Liver (tissue), 9 donors: ENCODE data around the gene NR2C1. TPM values are rescaled to one million over a fixed set of nuclear protein-coding genes. Genes with fewer than 3 reads are reported as not detected.

Source experiments
- DNase-seq: peaks from one replicate; pipeline ENCODE4 v3.0.0-alpha.2; 2017; ENCODE audit warnings: low spot score
- H3K27ac ChIP-seq, 2 donors: one replicate each; pipeline ENCODE4 v1.7.0; 2013; ENCODE audit warnings: inconsistent platforms in 2 of 2, low read length in 2 of 2, control low read depth in 1 of 2, low read depth in 1 of 2, mild to moderate bottlenecking in 1 of 2
- H3K27me3 ChIP-seq, 4 donors: one replicate each; pipeline versions ENCODE4 v1.6.1 to v1.7.0; 2013; ENCODE audit warnings: low read length in 3 of 4, inconsistent platforms in 1 of 4, mild to moderate bottlenecking in 1 of 4, moderate library complexity in 1 of 4; ENCODE audit not compliant: control insufficient read depth in 4 of 4, insufficient read depth in 4 of 4
- H3K36me3 ChIP-seq, 4 donors: one replicate each; pipeline versions ENCODE4 v1.6.1 to v1.7.0; 2013; ENCODE audit warnings: low read length in 3 of 4, mild to moderate bottlenecking in 3 of 4, low read depth in 1 of 4, moderate library complexity in 1 of 4; ENCODE audit not compliant: control insufficient read depth in 4 of 4, insufficient read depth in 3 of 4
- H3K4me1 ChIP-seq, 4 donors: one replicate each; pipeline versions ENCODE4 v1.6.1 to v1.7.0; 2013; ENCODE audit warnings: low read length in 3 of 4, mild to moderate bottlenecking in 3 of 4, moderate library complexity in 1 of 4; ENCODE audit not compliant: control insufficient read depth in 4 of 4, insufficient read depth in 4 of 4
- H3K4me3 ChIP-seq, 3 donors: one replicate each; pipeline versions ENCODE4 v1.6.1 to v1.7.0; 2013; ENCODE audit warnings: low read length in 3 of 3, control low read depth in 1 of 3, low read depth in 1 of 3, mild to moderate bottlenecking in 1 of 3
- H3K9ac ChIP-seq, 2 donors: one replicate each; pipeline ENCODE4 v1.7.0; 2013; ENCODE audit warnings: low read length in 2 of 2, mild to moderate bottlenecking in 2 of 2, moderate library complexity in 2 of 2, control low read depth in 1 of 2, low read depth in 1 of 2
- H3K9me3 ChIP-seq, 4 donors: one replicate each; pipeline versions ENCODE4 v1.6.1 to v1.7.0; 2013; ENCODE audit warnings: low read length in 3 of 4; ENCODE audit not compliant: control insufficient read depth in 4 of 4
- CTCF ChIP-seq: fragments of 150-350 bp; IDR thresholded peaks from 2 replicates; pipeline ENCODE4 v1.5.1; 2017; ENCODE audit warnings: improper control_type of control experiment, low read depth, low read length; ENCODE audit not compliant: missing input control
- EGR1 ChIP-seq, 2 donors: IDR thresholded peaks; 2 replicates each; pipeline ENCODE4 v1.6.1; 2016 to 2018; ENCODE audit warnings: antibody characterized with exemption in 2 of 2, low read depth in 2 of 2
- FOXA1 ChIP-seq: IDR thresholded peaks from 2 replicates; pipeline ENCODE4 v1.6.1; 2016; ENCODE audit warnings: antibody characterized with exemption
- FOXA2 ChIP-seq: IDR thresholded peaks from 2 replicates; pipeline ENCODE4 v1.6.1; 2016; ENCODE audit warnings: antibody characterized with exemption
- GABPA ChIP-seq, 2 donors: IDR thresholded peaks in 1 of 2; conservative IDR thresholded peaks in 1 of 2; 2 replicates each; pipeline ENCODE4 v1.6.1; 2016; ENCODE audit warnings: antibody characterized with exemption in 2 of 2, mild to moderate bottlenecking in 1 of 2, moderate library complexity in 1 of 2
- HNF4A ChIP-seq, 2 donors: conservative IDR thresholded peaks; 2 replicates each; pipeline ENCODE4 v1.6.1; 2016; ENCODE audit warnings: antibody characterized with exemption in 2 of 2, mild to moderate bottlenecking in 2 of 2
- HNF4G ChIP-seq: IDR thresholded peaks from 2 replicates; pipeline ENCODE4 v1.6.1; 2016; ENCODE audit warnings: antibody characterized with exemption
- JUND ChIP-seq, 2 donors: IDR thresholded peaks; 2 replicates each; pipeline ENCODE4 v1.6.1; 2016; ENCODE audit warnings: antibody characterized with exemption in 2 of 2
- MAX ChIP-seq: IDR thresholded peaks from 2 replicates; pipeline ENCODE4 v1.6.1; 2016; ENCODE audit warnings: antibody characterized with exemption
- NR2F2 ChIP-seq: IDR thresholded peaks from 2 replicates; pipeline ENCODE4 v1.6.1; 2016; ENCODE audit warnings: antibody characterized with exemption
- RAD21 ChIP-seq, 2 donors: IDR thresholded peaks; 2 replicates each; pipeline ENCODE4 v1.6.1; 2016; ENCODE audit warnings: antibody characterized with exemption in 2 of 2, mild to moderate bottlenecking in 2 of 2
- RXRA ChIP-seq, 2 donors: IDR thresholded peaks; 2 replicates each; pipeline ENCODE4 v1.6.1; 2017 to 2018; ENCODE audit warnings: antibody characterized with exemption in 2 of 2, mild to moderate bottlenecking in 1 of 2
- SP1 ChIP-seq: IDR thresholded peaks from 2 replicates; pipeline ENCODE4 v1.6.1; 2018; ENCODE audit warnings: antibody characterized with exemption, mild to moderate bottlenecking
- TAF1 ChIP-seq: conservative IDR thresholded peaks from 2 replicates; pipeline ENCODE4 v1.6.1; 2016; ENCODE audit warnings: antibody characterized with exemption, mild to moderate bottlenecking
- YY1 ChIP-seq: IDR thresholded peaks from 2 replicates; pipeline ENCODE4 v1.6.1; 2016; ENCODE audit warnings: antibody characterized with exemption, mild to moderate bottlenecking
- WGBS: extraction: QIAGEN DNeasy Blood & Tissue Kit; methylation state at CpG from one replicate; pipeline ENCODE4 v1.1.7; 2013; 5-methylcytosine and 5-hydroxymethylcytosine counted together
- polyA plus RNA-seq, 2 donors: library from polyadenylated mRNA; stranded (reverse) in 1 of 2; unstranded in 1 of 2; fragments of 200-250 nt in 1 of 2; fragments of >200 nt in 1 of 2; fragmentation: Nextera tagmentation in 1 of 2; extraction: Ambion mirVana in 1 of 2; gene quantifications; one replicate each; pipeline versions ENCODE4 v1.2.1 to v1.2.3, GENCODE V29; 2013 to 2015
- total RNA-seq, 2 donors: library from RNA; depleted of rRNA; stranded (reverse); fragments of >200 nt; gene quantifications; one replicate each; pipeline ENCODE4 v1.2.3, GENCODE V29; 2014
- TF ChIP-seq, protein P1 (sequence below): IDR thresholded peaks from 2 replicates; pipeline ENCODE4 v1.6.1; 2016; ENCODE audit warnings: antibody characterized with exemption
- TF ChIP-seq, protein P2 (sequence below): IDR thresholded peaks from 2 replicates; pipeline ENCODE4 v1.6.1; 2016; ENCODE audit warnings: antibody characterized with exemption
- TF ChIP-seq, protein P3 (sequence below): IDR thresholded peaks from 2 replicates; pipeline ENCODE4 v1.6.1; 2016; ENCODE audit warnings: antibody characterized with exemption, mild to moderate bottlenecking
- donor health status: healthy.
- donor health status: healthy.
- donor health status: healthy.
- donor health status: healthy.
- donor health status: healthy.

The NR2C1 gene
- total and polyA plus RNA-seq, 4 donors = 8.3 to 32.0 (median 21.0) TPM

- DNase-seq = no peak
- TF ChIP-seq FOXA2 (no peak), HNF4A (conservative IDR thresholded peaks at IDR 0.05) (no peak), NR2F2 (no peak), FOXA1 (no peak), TAF1 (no peak), GABPA (IDR thresholded peaks at IDR 0.05 in 1 of 2, conservative IDR thresholded peaks at IDR 0.05 in 1 of 2) (no peak), SP1 (no peak), YY1 (no peak), JUND (IDR thresholded peaks at IDR 0.05) (no peak), RAD21 (IDR thresholded peaks at IDR 0.05) (no peak), EGR1 (IDR thresholded peaks at IDR 0.05; ENCODE audit: low read depth in 2 of 2) (no peak), RXRA (IDR thresholded peaks at IDR 0.05) (no peak), HNF4G (no peak), CTCF (no peak)
- TF ChIP-seq, protein P1, sequence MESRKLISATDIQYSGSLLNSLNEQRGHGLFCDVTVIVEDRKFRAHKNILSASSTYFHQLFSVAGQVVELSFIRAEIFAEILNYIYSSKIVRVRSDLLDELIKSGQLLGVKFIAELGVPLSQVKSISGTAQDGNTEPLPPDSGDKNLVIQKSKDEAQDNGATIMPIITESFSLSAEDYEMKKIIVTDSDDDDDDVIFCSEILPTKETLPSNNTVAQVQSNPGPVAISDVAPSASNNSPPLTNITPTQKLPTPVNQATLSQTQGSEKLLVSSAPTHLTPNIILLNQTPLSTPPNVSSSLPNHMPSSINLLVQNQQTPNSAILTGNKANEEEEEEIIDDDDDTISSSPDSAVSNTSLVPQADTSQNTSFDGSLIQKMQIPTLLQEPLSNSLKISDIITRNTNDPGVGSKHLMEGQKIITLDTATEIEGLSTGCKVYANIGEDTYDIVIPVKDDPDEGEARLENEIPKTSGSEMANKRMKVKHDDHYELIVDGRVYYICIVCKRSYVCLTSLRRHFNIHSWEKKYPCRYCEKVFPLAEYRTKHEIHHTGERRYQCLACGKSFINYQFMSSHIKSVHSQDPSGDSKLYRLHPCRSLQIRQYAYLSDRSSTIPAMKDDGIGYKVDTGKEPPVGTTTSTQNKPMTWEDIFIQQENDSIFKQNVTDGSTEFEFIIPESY = no peak
- TF ChIP-seq, protein P2, sequence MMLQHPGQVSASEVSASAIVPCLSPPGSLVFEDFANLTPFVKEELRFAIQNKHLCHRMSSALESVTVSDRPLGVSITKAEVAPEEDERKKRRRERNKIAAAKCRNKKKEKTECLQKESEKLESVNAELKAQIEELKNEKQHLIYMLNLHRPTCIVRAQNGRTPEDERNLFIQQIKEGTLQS = no peak
- TF ChIP-seq, protein P3, sequence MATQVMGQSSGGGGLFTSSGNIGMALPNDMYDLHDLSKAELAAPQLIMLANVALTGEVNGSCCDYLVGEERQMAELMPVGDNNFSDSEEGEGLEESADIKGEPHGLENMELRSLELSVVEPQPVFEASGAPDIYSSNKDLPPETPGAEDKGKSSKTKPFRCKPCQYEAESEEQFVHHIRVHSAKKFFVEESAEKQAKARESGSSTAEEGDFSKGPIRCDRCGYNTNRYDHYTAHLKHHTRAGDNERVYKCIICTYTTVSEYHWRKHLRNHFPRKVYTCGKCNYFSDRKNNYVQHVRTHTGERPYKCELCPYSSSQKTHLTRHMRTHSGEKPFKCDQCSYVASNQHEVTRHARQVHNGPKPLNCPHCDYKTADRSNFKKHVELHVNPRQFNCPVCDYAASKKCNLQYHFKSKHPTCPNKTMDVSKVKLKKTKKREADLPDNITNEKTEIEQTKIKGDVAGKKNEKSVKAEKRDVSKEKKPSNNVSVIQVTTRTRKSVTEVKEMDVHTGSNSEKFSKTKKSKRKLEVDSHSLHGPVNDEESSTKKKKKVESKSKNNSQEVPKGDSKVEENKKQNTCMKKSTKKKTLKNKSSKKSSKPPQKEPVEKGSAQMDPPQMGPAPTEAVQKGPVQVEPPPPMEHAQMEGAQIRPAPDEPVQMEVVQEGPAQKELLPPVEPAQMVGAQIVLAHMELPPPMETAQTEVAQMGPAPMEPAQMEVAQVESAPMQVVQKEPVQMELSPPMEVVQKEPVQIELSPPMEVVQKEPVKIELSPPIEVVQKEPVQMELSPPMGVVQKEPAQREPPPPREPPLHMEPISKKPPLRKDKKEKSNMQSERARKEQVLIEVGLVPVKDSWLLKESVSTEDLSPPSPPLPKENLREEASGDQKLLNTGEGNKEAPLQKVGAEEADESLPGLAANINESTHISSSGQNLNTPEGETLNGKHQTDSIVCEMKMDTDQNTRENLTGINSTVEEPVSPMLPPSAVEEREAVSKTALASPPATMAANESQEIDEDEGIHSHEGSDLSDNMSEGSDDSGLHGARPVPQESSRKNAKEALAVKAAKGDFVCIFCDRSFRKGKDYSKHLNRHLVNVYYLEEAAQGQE = no peak
- no peak overlapping the region for H3K9ac ChIP-seq
- no peaks in the 10 kb centered on the region for H3K27me3 ChIP-seq
- H3K27ac ChIP-seq = no peak overlapping the region
- no peaks in the 10 kb centered on the region for H3K9me3 ChIP-seq
- H3K4me1 ChIP-seq = no peaks in the 10 kb centered on the region
- no peak overlapping the region for H3K4me3 ChIP-seq
- H3K36me3 ChIP-seq = peaks cover 0 to 8% (median 2%) of the 10 kb centered on the region in 4 donors
- WGBS = 75% methylated on average over 1 of the region's 1 CpG
Observed at GRCh38 chr12:95017482-95017881, 55.9 kb downstream of the NR2C1 start.

DNA sequence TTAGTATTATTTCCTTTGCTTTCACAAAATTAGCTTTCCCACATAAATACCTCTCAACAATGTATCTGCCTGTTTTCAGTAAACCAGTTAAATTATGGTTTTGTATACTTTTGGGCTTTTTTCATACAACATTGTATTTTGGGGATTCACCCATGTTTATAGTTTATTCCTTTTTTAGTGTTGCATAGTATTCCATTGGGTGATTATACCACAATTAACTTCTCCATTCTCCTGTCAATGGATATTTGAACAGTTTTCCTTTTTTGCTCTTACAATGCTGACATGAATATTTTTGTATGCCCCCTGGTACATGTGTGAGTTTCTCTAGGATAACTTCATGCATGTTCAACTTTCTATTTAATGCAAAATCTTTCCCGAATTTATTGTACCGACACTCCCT is 57.3 kb downstream of the NR2C1 start:
- Histone ChIP-seq H3K4me3 (no peak overlapping the region), H3K36me3 (no peaks in the 10 kb centered on the region), H3K9ac (no peak overlapping the region), H3K27ac (no peak overlapping the region), H3K4me1 (no peaks in the 10 kb centered on the region), H3K27me3 (no peaks in the 10 kb centered on the region), H3K9me3 (no peaks in the 10 kb centered on the region)
- 97% methylated on average over 2 of the region's 2 CpGs for WGBS
- TF ChIP-seq SP1 (no peak), YY1 (no peak), MAX (no peak), FOXA1 (no peak)
- TF ChIP-seq, protein P1 = no peak
- no peak for DNase-seq
